IPS-15b (cell line): ENCODE measurements around the gene REG1B.

Source experiments
- H3K27me3 ChIP-seq: one replicate; pipeline ENCODE4 v1.6.1; 2013; ENCODE audit warnings: low read length; ENCODE audit not compliant: control insufficient read depth, insufficient read depth
- H3K36me3 ChIP-seq: one replicate; pipeline ENCODE4 v1.6.1; 2013; ENCODE audit warnings: low read length; ENCODE audit not compliant: control insufficient read depth, insufficient read depth
- H3K4me1 ChIP-seq: one replicate; pipeline ENCODE4 v1.6.1; 2013; ENCODE audit warnings: mild to moderate bottlenecking, low read length; ENCODE audit not compliant: control insufficient read depth, insufficient read depth
- H3K4me3 ChIP-seq: one replicate; pipeline ENCODE4 v1.5.1; 2013; ENCODE audit warnings: low read depth, low read length
- H3K9ac ChIP-seq: one replicate; pipeline ENCODE4 v1.6.1; 2013; ENCODE audit warnings: low read depth, mild to moderate bottlenecking, low read length
- H3K9me3 ChIP-seq: one replicate; pipeline ENCODE4 v1.6.1; 2013; ENCODE audit warnings: mild to moderate bottlenecking, low read length; ENCODE audit not compliant: control insufficient read depth, insufficient read depth

Gene REG1B

DNA sequence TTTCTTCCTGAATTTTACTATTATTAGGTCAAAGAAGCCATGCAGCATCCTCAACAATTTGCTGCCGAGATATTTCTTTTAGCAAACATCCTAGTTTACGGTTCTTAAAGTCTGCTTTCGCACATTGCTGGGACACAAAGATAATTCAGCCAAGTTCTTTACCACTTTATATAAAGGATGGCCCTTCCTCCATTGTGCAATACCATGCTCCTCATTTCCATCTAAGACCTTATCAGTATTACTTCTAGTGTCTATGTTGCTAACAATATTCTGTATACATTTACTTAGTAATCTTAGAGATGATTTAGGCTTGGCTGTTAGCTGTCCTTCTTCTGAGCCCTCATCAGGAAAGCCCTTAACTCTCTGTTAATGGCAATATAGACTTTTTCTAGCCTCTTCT is 24.5 kb upstream of the REG1B start:
- H3K4me1 ChIP-seq: no peaks in the 10 kb centered on the region

DNA sequence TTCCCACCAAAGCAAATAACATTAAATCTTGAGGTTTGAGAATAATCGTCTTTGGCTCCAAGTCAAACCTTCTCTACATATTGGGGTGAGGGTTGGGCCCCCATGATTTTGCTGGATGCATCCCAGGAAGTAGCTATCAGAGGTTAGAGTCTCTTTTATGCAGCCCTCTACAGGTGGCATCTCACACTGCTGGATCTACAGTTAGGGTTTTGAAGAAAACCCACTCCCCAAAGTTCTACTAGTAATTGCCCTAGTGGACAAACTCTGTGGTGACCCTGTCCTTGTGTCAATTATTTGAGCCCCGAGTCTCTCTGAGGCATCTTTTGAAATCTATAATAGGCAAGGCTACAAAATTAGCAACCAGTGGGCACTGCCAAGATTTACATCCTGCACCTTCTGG is 17.5 kb upstream of the REG1B start:
- Histone ChIP-seq H3K27me3 (no peaks in the 10 kb centered on the region), H3K4me1 (no peaks in the 10 kb centered on the region), H3K4me3 (no peak overlapping the region), H3K9me3 (no peaks in the 10 kb centered on the region), H3K36me3 (no peaks in the 10 kb centered on the region), H3K9ac (no peak overlapping the region)

More for the DNA sequence above, 24.5 kb upstream of the REG1B start:
- H3K27me3 ChIP-seq: no peaks in the 10 kb centered on the region
- no peaks in the 10 kb centered on the region for H3K9me3 ChIP-seq
- no peak overlapping the region for H3K4me3 ChIP-seq
- no peaks in the 10 kb centered on the region for H3K36me3 ChIP-seq
- no peak overlapping the region for H3K9ac ChIP-seq

GRCh38 chr2:79103214-79103613 is 15.4 kb upstream of the REG1B start:
- H3K36me3 ChIP-seq: no peaks in the 10 kb centered on the region
- no peaks in the 10 kb centered on the region for H3K27me3 ChIP-seq
- no peak overlapping the region for H3K4me3 ChIP-seq
- H3K9ac ChIP-seq: no peak overlapping the region
- H3K9me3 ChIP-seq: no peaks in the 10 kb centered on the region
- no peaks in the 10 kb centered on the region for H3K4me1 ChIP-seq

GRCh38 chr2:79101024-79101423 is 13.2 kb upstream of the REG1B start:
- H3K4me3 ChIP-seq: no peak overlapping the region
- H3K36me3 ChIP-seq: no peaks in the 10 kb centered on the region
- H3K9me3 ChIP-seq: no peaks in the 10 kb centered on the region
- H3K4me1 ChIP-seq: no peaks in the 10 kb centered on the region
- no peaks in the 10 kb centered on the region for H3K27me3 ChIP-seq
- no peak overlapping the region for H3K9ac ChIP-seq

GRCh38 chr2:79100285-79100684 is 12.5 kb upstream of the REG1B start:
- Histone ChIP-seq H3K9ac (no peak overlapping the region), H3K4me3 (no peak overlapping the region), H3K36me3 (no peaks in the 10 kb centered on the region), H3K4me1 (no peaks in the 10 kb centered on the region), H3K27me3 (no peaks in the 10 kb centered on the region), H3K9me3 (no peaks in the 10 kb centered on the region)

DNA sequence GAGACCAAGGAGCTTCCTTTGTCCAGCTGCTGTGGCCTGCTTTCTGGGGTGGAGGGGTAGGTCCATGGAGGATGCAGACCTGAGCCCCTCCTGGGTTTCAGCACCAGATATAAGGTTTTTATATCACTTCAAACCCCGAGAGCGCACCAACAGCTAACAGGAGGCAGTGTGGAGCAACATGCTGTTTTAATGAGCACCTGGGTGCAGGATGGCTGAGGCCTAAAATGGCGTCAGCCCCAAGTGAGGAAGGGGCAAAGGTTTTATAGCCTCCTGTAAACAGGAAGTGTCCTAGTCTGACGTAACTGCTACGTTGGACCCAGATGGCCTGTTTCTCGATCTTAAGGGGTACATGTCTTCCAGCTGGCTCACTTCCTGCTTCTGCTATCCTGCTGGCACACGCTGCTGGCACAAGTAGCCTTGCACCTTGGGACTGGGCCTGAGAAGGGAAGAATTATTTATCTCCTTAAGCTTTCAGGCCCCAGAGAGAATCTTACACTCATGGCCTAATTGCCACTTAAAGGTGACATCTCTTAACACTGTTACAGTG is 11.4 kb upstream of the REG1B start:
- Histone ChIP-seq H3K9me3 (no peaks in the 10 kb centered on the region), H3K4me1 (no peaks in the 10 kb centered on the region), H3K27me3 (no peaks in the 10 kb centered on the region), H3K9ac (no peak overlapping the region), H3K36me3 (no peaks in the 10 kb centered on the region), H3K4me3 (no peak overlapping the region)

- Histone ChIP-seq H3K9me3 (no peaks in the 10 kb centered on the region), H3K4me1 (no peaks in the 10 kb centered on the region), H3K4me3 (no peak overlapping the region), H3K27me3 (no peaks in the 10 kb centered on the region), H3K36me3 (no peaks in the 10 kb centered on the region), H3K9ac (no peak overlapping the region)
Measured at GRCh38 chr2:79097843-79098242, 10.1 kb upstream of the REG1B start.

GRCh38 chr2:79090693-79091092 is 2.9 kb upstream of the REG1B start:
- H3K36me3 ChIP-seq: no peaks in the 10 kb centered on the region
- no peaks in the 10 kb centered on the region for H3K4me1 ChIP-seq
- H3K4me3 ChIP-seq: no peak overlapping the region
- no peaks in the 10 kb centered on the region for H3K27me3 ChIP-seq
- no peak overlapping the region for H3K9ac ChIP-seq
- H3K9me3 ChIP-seq: no peaks in the 10 kb centered on the region

DNA sequence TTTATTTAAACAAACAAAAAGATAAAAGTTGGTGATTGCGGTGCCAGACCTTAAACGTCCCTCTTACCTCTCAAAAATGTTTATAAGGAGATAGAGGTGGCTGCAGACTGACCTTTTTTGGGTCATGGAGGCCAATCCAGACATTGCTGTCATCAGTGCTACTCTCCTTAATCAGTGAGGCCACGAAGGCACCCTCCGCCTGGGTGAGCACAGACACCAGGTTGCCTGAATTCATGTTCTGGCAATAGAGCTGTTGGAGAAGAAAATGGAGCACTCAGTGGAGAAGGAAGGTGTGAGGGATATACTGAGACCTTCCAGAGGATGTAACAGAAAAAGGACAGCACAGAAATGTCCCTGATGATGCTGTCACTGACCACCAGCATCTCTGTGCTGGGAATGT is 1.5 kb downstream of the REG1B start:
- Histone ChIP-seq H3K9ac (no peak overlapping the region), H3K4me1 (peaks cover 4% of the 10 kb centered on the region), H3K27me3 (no peaks in the 10 kb centered on the region), H3K4me3 (no peak overlapping the region), H3K36me3 (no peaks in the 10 kb centered on the region), H3K9me3 (no peaks in the 10 kb centered on the region)

DNA sequence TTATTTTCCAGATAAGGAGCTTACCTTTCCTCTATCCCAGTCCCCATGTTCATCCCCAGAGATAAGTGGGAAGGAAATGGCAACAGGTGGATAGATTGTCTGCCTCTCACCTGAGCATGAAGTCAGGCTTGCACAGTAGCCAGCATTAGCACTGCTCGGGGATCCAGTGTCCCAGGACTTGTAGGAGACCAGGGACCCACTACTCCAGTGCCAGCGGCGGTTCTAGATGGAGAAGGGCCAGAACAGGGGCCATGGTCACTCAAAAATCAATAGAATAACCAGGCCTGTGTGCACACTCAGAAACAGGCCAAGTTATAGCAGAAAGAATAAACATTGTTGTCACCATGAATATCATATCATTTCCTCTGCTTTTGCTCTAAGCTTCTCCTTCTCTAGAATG is 2.4 kb downstream of the REG1B start:
- Histone ChIP-seq H3K4me1 (peaks cover 4% of the 10 kb centered on the region), H3K9me3 (no peaks in the 10 kb centered on the region), H3K9ac (no peak overlapping the region), H3K27me3 (no peaks in the 10 kb centered on the region), H3K4me3 (no peak overlapping the region), H3K36me3 (no peaks in the 10 kb centered on the region)

DNA sequence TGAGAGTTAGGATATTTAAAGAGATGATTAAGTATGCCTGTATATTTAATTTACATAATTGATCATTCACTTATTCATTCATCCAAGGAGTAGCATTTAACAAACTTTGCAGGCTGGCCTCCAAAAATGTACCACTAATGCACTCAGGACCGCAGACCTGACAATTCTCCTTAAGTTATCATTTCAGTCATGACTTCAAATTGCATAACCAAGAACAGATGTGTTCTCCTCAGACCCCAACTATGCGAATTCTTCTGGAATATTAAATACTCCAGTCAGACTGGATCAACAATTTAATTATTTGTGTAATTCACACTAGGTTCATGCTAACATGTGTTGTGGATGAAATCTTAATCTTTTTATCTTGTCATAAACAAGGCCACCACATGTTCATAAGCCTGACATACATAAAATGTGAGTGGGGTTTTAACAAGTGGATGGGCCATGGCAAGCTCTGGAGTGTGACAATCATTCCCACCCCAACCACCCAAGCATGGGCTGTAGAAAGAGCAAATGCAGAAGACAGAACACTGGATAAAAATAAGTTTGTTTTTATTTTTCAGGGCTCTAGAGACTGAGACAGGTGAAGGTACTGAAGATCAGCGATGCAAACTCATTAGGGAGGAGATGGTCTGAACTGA is 3.2 kb downstream of the REG1B start:
- H3K9ac ChIP-seq: no peak overlapping the region
- no peak overlapping the region for H3K4me3 ChIP-seq
- no peaks in the 10 kb centered on the region for H3K9me3 ChIP-seq
- H3K36me3 ChIP-seq: no peaks in the 10 kb centered on the region
- H3K27me3 ChIP-seq: no peaks in the 10 kb centered on the region
- H3K4me1 ChIP-seq: peaks cover 4% of the 10 kb centered on the region

DNA sequence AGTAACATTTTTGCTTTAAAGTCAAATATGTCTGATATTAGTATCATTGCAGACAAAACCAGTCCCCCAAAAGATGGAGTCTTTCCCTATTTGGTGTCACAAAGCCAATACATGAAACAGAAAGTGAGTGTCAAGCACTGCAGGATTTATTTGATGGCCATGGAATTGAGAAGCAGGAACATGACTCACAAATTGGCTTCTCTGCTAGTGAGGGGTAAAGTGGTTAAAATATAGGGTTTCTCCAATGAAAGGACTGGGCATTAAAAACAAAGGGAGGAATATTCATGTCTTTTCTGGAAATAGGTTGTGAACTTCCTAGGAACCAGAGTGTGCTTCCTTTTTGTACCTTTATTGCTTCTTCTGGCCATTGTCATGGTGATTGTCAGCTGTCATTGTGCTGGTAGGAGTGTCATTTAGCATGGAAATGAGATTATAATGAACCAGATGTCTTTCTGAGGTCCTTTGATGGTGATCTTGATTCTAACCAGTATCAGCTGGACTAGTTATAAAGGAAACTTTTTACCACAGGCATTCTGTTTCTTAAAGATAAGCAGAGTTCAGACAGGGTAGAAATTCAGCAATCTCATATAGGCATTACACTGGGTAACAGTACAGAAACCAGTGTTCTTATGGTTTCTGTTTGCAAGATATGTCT is 4.1 kb downstream of the REG1B start:
- H3K4me1 ChIP-seq: peaks cover 4% of the 10 kb centered on the region
- no peaks in the 10 kb centered on the region for H3K36me3 ChIP-seq
- H3K9me3 ChIP-seq: no peaks in the 10 kb centered on the region

More for the DNA sequence above, 4.1 kb downstream of the REG1B start:
- Histone ChIP-seq H3K27me3 (no peaks in the 10 kb centered on the region), H3K9ac (no peak overlapping the region), H3K4me3 (no peak overlapping the region)
